ENCODE measurements around the gene CENPP. TPM values are rescaled to one million over a fixed set of nuclear protein-coding genes. Genes with fewer than 3 reads are reported as not detected.
A peak's percentile ranks its signal among the peaks of the same experiment; 100 is the strongest.

CENPP gene
- total RNA-seq, 1 donor from 2014 or later = 4.4 TPM

GRCh38 chr9:92652461-92652860 is 326.7 kb downstream of the CENPP start:
- no peak for DNase-seq (ENCODE audit: low read depth)
- no peak for TF ChIP-seq CTCF (conservative IDR thresholded peaks at IDR 0.05; ENCODE audit: low read depth, low read length)
- no peak overlapping the region for H3K4me3 ChIP-seq (ENCODE audit: low read depth, low read length)

- H3K4me3 ChIP-seq (ENCODE audit: low read depth, low read length) = no peak overlapping the region
- DNase-seq (ENCODE audit: low read depth) = no peak
- TF ChIP-seq CTCF (conservative IDR thresholded peaks at IDR 0.05; ENCODE audit: low read depth, low read length) = no peak
Measured at GRCh38 chr9:92654481-92655301, 328.9 kb downstream of the CENPP start.

- no peak for DNase-seq (ENCODE audit: low read depth)
- TF ChIP-seq CTCF (conservative IDR thresholded peaks at IDR 0.05; ENCODE audit: low read depth, low read length) = no peak
- no peak overlapping the region for H3K4me3 ChIP-seq (ENCODE audit: low read depth, low read length)
Measured at GRCh38 chr9:92655366-92655765, 329.6 kb downstream of the CENPP start.

- no peak for TF ChIP-seq CTCF (conservative IDR thresholded peaks at IDR 0.05; ENCODE audit: low read depth, low read length)
- H3K4me3 ChIP-seq (ENCODE audit: low read depth, low read length) = no peak overlapping the region
- DNase-seq (ENCODE audit: low read depth) = no peak
Measured at GRCh38 chr9:92655896-92656536, 330.3 kb downstream of the CENPP start.

GRCh38 chr9:92656537-92656925 is 330.8 kb downstream of the CENPP start:
- no peak for DNase-seq (ENCODE audit: low read depth)
- TF ChIP-seq CTCF (conservative IDR thresholded peaks at IDR 0.05; ENCODE audit: low read depth, low read length) = no peak
- H3K4me3 ChIP-seq (ENCODE audit: low read depth, low read length) = no peak overlapping the region

GRCh38 chr9:92657296-92658094 is 331.7 kb downstream of the CENPP start:
- peak; percentile 10 for TF ChIP-seq CTCF (conservative IDR thresholded peaks at IDR 0.05; ENCODE audit: low read depth, low read length)
- H3K4me3 ChIP-seq (ENCODE audit: low read depth, low read length) = no peak overlapping the region
- no peak for DNase-seq (ENCODE audit: low read depth)

Data from epithelial cell of proximal tubule (primary cell).